Measurements from ENCODE around the gene SULT1A2.
A peak's percentile ranks its signal among the peaks of the same experiment; 100 is the strongest.
"Not testable (repeated sequence)": the region's sequence is repeated elsewhere in the genome, so short reads cannot be mapped to it uniquely, and the experiment has no call there.

Gene SULT1A2

DNA sequence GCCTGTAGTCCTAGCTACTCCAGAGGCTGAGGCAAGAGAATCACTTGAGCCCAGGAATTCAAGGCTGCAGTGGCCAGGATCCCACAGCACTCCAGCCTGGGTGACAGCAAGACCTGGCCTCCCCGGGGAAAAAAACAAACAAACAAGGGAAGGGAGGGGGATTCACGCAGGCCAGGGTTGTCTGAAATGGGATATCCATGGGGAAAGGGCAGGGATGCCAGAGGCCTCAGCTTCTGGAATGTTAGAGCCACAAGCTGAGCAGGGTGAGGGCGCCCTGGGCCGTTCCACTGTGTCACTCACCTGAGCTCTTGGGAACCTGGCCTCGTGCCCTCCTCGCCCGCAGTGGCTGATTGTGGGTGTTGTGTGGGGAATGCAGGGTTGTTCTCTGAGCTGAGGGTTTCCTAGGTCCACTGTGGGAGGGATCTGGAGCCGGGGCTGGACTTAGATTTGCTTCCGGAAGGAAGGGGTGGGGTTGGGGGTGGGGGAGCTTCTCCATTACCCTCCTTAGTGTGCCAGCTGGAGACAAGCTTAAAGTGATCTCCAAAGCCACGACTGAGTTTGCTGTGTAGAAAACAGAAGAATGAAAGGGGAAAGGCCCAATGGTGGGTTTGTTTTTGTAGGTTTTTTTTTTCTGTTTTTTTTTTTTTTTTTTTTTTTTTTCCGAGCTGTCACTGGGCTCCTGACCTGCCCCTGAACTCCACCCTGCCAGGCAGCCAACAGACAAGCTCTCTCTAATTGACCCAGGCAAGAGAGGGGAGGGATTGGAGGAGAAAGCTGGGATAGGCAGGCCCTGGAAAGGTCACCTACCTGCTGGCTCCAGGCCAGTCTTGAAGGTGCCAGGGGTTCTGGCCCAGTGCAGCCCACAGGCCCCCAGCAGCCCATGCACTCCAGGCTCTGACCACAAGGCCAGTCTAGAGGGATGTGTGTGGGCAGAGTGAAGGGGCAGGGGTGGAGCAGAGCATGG, 13.1 kb upstream of the SULT1A2 start, which contains the start of gene SULT1A1:
Gene SULT1A1 (minus strand): TSS at position 414 of the 964 bp plus-strand sequence. CDS start 1,189 bp downstream, outside the sequence.
- no peak for DNase-seq (ENCODE audit: low spot score)

- not testable (repeated sequence) for DNase-seq (ENCODE audit: low spot score)
Measured at GRCh38 chr16:28608867-28609596, 12.2 kb upstream of the SULT1A2 start.

GRCh38 chr16:28608496-28608808, 11.6 kb upstream of the SULT1A2 start:
- not testable (repeated sequence) for DNase-seq (ENCODE audit: low spot score)

GRCh38 chr16:28607681-28608495, 11.0 kb upstream of the SULT1A2 start:
- DNase-seq (ENCODE audit: low spot score), result not testable (repeated sequence)

DNA sequence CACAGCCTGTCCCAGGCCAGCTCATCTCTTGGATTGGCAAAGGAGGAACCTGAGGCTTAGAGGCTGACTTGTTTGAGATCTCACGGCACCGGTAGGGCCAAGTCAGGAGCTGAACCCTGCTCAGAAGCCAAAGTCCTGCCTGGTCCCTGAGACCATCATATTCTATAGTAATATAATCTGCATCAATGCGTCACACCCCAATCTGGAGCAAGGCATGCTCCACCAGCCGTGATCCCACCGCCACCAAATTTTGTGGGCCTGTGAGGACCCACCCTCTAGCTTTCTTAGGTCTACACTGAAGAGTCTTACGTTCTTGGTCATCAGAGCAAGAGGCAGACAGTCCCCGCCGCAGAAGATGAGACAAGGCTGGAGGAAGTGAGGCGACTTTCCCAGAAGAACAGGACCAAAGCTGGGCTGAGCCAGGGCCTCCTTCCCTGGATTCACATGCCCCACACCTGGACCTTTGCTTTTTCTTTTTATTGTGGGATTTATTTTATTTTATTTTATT, 10.3 kb upstream of the SULT1A2 start:
- DNase-seq (ENCODE audit: low spot score), result peak; percentile 42

DNA sequence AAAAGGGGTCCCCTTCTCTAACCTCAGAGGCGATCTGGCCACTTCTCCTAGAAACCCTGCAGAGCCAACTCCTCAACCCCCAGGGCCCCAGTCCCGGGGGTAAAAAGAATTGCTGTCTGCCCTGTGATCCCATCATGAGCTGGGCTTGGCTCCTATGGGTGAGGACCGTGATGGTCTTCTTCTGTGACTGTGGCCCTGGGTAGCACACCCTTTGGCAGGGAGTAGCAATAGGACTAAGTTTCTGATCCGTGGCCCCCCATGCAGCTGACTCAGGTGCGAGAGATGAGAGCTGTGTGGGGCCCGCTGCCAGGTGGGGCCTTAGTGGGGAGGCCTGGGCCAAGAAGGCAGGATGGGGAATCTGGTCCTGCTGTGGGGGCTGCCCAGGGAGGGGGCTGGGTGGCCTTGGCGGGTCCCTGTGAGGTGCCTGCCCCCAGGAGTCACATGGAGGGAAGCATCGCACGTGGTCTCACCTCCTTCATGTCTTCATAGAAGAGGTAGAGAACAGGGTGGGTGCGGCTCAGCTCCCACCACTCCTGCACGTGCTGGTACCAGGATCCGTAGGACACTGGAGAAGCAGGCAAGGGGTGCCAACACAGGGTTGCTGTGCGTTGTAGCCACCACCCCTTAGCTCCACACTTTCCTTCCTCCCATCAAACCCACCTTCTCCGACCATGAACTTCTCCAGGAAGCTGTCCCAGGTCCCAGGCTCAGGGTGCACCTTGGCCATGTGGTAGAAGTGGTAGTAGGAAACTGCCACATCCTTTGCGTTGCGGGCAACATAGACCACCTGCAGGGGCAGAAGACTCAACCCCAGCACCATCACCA, 9.7 kb upstream of the SULT1A2 start:
- peak; percentile 38 for DNase-seq (ENCODE audit: low spot score)

DNA sequence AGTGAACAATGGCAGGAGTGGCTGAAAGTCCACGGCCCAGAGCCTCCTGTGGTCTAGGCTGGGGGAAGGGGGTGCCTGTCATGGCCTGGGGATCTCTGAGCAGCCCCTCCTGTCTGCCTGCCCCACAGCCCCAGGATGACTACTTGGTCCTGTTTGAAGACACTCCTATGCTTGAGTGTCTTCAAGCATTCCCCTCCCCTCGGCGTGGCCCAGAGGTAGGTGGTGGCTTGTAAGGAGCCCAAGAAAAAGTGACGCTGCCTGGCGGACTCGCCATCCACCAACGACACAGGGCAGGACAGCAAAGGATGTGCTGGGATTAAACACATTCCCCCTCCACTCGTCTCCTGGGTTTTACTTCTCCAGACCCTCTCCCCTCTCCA, 7.3 kb upstream of the SULT1A2 start:
- DNase-seq (ENCODE audit: low spot score), result no peak

- DNase-seq (ENCODE audit: low spot score), result peak; percentile 63
Measured at GRCh38 chr16:28603381-28604185, 6.7 kb upstream of the SULT1A2 start.

DNA sequence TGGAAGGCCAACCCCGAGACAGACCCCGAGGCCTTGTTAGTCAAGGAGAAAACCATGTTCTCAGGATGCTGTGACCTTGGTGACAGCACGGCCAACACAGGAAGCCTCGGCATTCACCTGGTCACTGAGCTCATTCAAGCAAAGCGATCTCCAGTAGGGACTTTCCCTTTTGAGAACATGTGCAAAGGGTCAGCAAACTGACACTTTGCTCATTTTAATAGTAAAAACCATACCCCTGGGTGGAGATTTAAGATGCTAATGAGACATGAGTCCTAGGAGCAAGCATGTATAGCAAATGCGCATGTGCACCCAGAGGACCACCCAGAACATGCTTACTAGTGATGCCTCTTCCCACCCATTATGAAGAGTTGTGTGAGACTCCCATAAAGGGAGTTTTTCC, 5.7 kb upstream of the SULT1A2 start:
- no peak for DNase-seq (ENCODE audit: low spot score)

- DNase-seq (ENCODE audit: low spot score), result not testable (repeated sequence)
Measured at GRCh38 chr16:28602062-28602461, 5.2 kb upstream of the SULT1A2 start.

GRCh38 chr16:28601589-28601988, 4.7 kb upstream of the SULT1A2 start:
- DNase-seq (ENCODE audit: low spot score), result not testable (repeated sequence)

DNA sequence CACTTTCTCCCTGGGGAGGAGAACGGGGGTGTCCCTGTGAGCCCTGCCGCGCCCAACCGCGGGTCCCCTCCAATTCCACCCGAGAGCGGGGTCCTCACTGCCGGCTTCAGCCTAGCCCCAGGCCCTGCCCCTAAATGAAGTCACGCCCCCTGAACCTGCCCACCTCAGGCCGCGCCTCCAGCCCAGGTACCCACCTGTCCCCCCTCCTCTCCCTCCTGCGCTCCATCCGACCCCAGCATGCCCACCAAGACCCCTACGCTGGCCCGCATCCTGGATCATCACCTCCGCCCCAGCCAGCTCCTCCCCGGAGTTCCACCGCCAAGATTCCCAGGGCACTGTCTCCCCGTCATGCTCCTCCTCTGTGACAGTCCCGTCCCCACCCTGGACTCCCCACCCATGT, 4.1 kb upstream of the SULT1A2 start:
- peak; percentile 12 for DNase-seq (ENCODE audit: low spot score)

GRCh38 chr16:28599377-28600285, 2.8 kb upstream of the SULT1A2 start:
- DNase-seq (ENCODE audit: low spot score), result not testable (repeated sequence)

DNA sequence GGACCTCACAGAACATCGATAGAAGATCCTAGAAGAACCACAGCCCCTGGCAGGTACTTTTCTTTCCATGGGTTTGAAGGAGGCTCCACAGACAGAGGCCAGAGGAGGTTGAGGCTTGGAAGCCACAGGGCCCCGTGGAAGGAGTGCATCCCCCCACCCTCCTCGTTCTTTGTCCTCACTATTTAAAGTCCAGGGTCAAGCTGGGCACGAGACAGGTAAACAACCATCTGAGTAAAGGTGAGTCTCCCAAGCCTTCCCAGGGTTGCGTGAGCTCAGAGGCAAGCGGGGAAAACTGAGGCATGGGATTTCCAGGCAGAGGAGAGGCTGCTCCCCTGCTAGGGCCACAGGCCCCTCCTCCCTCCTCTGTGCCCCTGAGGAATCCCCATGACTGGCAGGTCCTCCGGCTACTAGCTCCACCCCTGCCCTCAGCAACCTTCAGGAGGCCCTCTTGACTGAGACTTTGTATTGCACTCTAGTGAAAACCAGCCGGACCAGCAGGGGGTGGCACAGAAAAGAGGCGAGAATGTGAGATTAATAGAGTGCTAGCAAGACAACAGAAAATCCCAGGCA, 927 bp upstream of the SULT1A2 start:
- DNase-seq (ENCODE audit: low spot score), result no peak

GRCh38 chr16:28596115-28596630, 677 bp downstream of the SULT1A2 start:
- DNase-seq (ENCODE audit: low spot score), result no peak

- not testable (repeated sequence) for DNase-seq (ENCODE audit: low spot score)
Measured at GRCh38 chr16:28595451-28595850, 1.4 kb downstream of the SULT1A2 start.

DNA sequence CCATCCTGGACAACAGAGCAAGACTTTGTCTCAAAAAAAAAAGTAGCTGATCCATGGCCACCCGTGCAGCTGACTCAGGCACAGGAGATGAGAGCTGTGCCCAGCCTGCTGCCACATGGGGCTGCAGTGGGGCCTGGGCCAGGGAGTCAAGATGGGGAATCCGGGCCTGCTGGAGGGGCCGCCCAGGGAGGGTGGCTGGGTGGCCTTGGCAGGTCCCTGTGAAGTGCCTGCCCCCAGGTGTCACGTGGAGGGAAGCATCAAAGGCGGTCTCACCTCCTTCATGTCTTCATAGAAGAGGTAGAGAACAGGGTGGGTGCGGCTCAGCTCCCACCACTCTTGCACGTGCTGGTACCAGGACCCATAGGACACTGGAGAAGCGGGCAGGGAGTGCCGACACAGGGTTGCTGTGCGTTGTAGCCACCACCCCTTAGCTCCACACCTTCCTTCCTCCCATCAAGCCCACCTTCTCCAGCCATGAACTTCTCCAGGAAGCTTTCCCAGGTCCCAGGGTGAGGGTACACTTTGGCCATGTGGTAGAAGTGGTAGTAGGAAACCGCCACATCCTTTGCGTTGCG, 3.8 kb downstream of the SULT1A2 start:
- no peak for DNase-seq (ENCODE audit: low spot score)

- no peak for DNase-seq (ENCODE audit: low spot score)
Measured at GRCh38 chr16:28592511-28592910, 4.3 kb downstream of the SULT1A2 start.

Data from left forelimb (tissue), 1 donor.